T-helper 9 cell (primary cell): ENCODE results near the gene EDARADD.

Experiments
- DNase-seq: peaks from one replicate; pipeline ENCODE4 v3.0.0-alpha.2; 2020

The EDARADD gene

GRCh38 chr1:236394879-236395229, 768 bp downstream of the EDARADD start:
- no peak for DNase-seq

GRCh38 chr1:236395230-236395946, 1.3 kb downstream of the EDARADD start:
- peak; percentile 42 for DNase-seq

- no peak for DNase-seq
Measured at GRCh38 chr1:236395947-236396664, 2.0 kb downstream of the EDARADD start.

- DNase-seq: no peak
Measured at GRCh38 chr1:236396665-236397043, 2.6 kb downstream of the EDARADD start.

- no peak for DNase-seq
Measured at GRCh38 chr1:236397173-236397759, 3.2 kb downstream of the EDARADD start.

GRCh38 chr1:236398538-236398937, 4.5 kb downstream of the EDARADD start:
- DNase-seq: no peak

GRCh38 chr1:236400061-236400603, 6.0 kb downstream of the EDARADD start:
- no peak for DNase-seq

GRCh38 chr1:236401698-236402097, 7.6 kb downstream of the EDARADD start:
- DNase-seq: no peak

GRCh38 chr1:236403905-236404696, 10.0 kb downstream of the EDARADD start:
- DNase-seq: no peak

GRCh38 chr1:236407059-236407458, 13.0 kb downstream of the EDARADD start:
- DNase-seq: no peak

GRCh38 chr1:236413688-236414087, 19.6 kb downstream of the EDARADD start:
- DNase-seq: no peak

- peak; percentile 7 for DNase-seq
Measured at GRCh38 chr1:236416165-236416564, 22.1 kb downstream of the EDARADD start.

GRCh38 chr1:236417336-236417735, 23.2 kb downstream of the EDARADD start:
- DNase-seq: no peak

- no peak for DNase-seq
Measured at GRCh38 chr1:236419502-236419901, 25.4 kb downstream of the EDARADD start.

GRCh38 chr1:236421022-236421421, 26.9 kb downstream of the EDARADD start:
- no peak for DNase-seq

- no peak for DNase-seq
Measured at GRCh38 chr1:236421850-236422516, 27.9 kb downstream of the EDARADD start.

GRCh38 chr1:236422517-236422876, 28.4 kb downstream of the EDARADD start:
- no peak for DNase-seq

GRCh38 chr1:236425031-236425663, 31.1 kb downstream of the EDARADD start:
- DNase-seq: no peak

GRCh38 chr1:236426215-236426614, 32.1 kb downstream of the EDARADD start:
- no peak for DNase-seq

GRCh38 chr1:236429715-236430274, 35.7 kb downstream of the EDARADD start:
- no peak for DNase-seq

- no peak for DNase-seq
Measured at GRCh38 chr1:236433819-236434315, 39.8 kb downstream of the EDARADD start.
